ENCODE results near the gene NCSTN. TPM values are rescaled to one million over a fixed set of nuclear protein-coding genes. Genes with fewer than 3 reads are reported as not detected.

The NCSTN gene
- 10 to 100 TPM; 72.3 to 75.5 TPM for total RNA-seq

- Mint-ChIP-seq H3K27ac (peak within 1 kb of the TSS; percentile 100), H3K27me3 (no peaks in the 10 kb centered on the region), H3K9me3 (no peaks in the 10 kb centered on the region), H3K4me3 (peak within 1 kb of the TSS; percentile 100), H3K4me1 (peaks cover 66% of the 10 kb centered on the region), H3K36me3 (ENCODE audit: low read depth) (peaks cover 50% of the 10 kb centered on the region)
- ChIA-PET CTCF (interaction anchor here (0.6 to 1.2 kb wide), 3 partner anchors 20 to 276 kb away, joined by 3 to 4 read pairs (median 3); no protein-coding TSS in a partner anchor), POLR2A (no interaction called here)
- peak; percentile 94 for DNase-seq
These were observed at the start of gene NCSTN, which contains the start of gene COPA for GRCh38 chr1:160342953-160343869. NCSTN (plus strand) TSS chr1:160343383; CDS start chr1:160343397, 14 bp downstream. COPA (minus strand) TSS chr1:160343250; CDS start chr1:160343170, 80 bp downstream.

- CTCF ChIA-PET = interaction anchor here (0.8 to 1.2 kb wide), 3 partner anchors 42 to 248 kb away, joined by 3 read pairs; no protein-coding TSS in a partner anchor
- Mint-ChIP-seq H3K36me3 (ENCODE audit: low read depth) (peaks cover 78% of the 10 kb centered on the region), H3K27me3 (no peaks in the 10 kb centered on the region), H3K4me1 (no peaks in the 10 kb centered on the region), H3K9me3 (no peaks in the 10 kb centered on the region), H3K27ac (no peak overlapping the region), H3K4me3 (no peak overlapping the region)
- POLR2A ChIA-PET = no interaction called here
- no peak for DNase-seq
These were observed 47.1 kb upstream of the NCSTN start for GRCh38 chr1:160296036-160296435.

- H3K4me3 Mint-ChIP-seq = no peak overlapping the region
- CTCF ChIA-PET = interaction anchor here (2.3 kb wide), 1 partner anchor 8 kb away, joined by 7 read pairs; no protein-coding TSS in a partner anchor
- POLR2A ChIA-PET = no interaction called here
- H3K9me3 Mint-ChIP-seq = no peaks in the 10 kb centered on the region
- H3K4me1 Mint-ChIP-seq = no peaks in the 10 kb centered on the region
- H3K27ac Mint-ChIP-seq = no peak overlapping the region
- H3K36me3 Mint-ChIP-seq (ENCODE audit: low read depth) = peaks cover 58% of the 10 kb centered on the region
- no peaks in the 10 kb centered on the region for H3K27me3 Mint-ChIP-seq
- no peak for DNase-seq
These were observed 43.0 kb upstream of the NCSTN start for GRCh38 chr1:160300173-160300572.

- Mint-ChIP-seq H3K4me3 (no peak overlapping the region), H3K27me3 (no peaks in the 10 kb centered on the region), H3K9me3 (no peaks in the 10 kb centered on the region), H3K27ac (no peak overlapping the region), H3K4me1 (no peaks in the 10 kb centered on the region), H3K36me3 (ENCODE audit: low read depth) (peaks cover 55% of the 10 kb centered on the region)
- POLR2A ChIA-PET = no interaction called here
- CTCF ChIA-PET = interaction anchor here (0.8 to 1.4 kb wide), 2 partner anchors 19 to 44 kb away, joined by 3 read pairs; no protein-coding TSS in a partner anchor
- DNase-seq = no peak
These were observed 35.9 kb upstream of the NCSTN start for GRCh38 chr1:160307118-160307791.

GRCh38 chr1:160308451-160309184 is 34.6 kb upstream of the NCSTN start:
- ChIA-PET POLR2A (no interaction called here), CTCF (interaction anchor here (0.6 to 1.2 kb wide), 3 partner anchors 17 to 182 kb away, joined by 3 to 4 read pairs (median 3); no protein-coding TSS in a partner anchor)
- no peak overlapping the region for H3K4me3 Mint-ChIP-seq
- no peaks in the 10 kb centered on the region for H3K27me3 Mint-ChIP-seq
- DNase-seq = no peak
- no peaks in the 10 kb centered on the region for H3K4me1 Mint-ChIP-seq
- no peaks in the 10 kb centered on the region for H3K9me3 Mint-ChIP-seq
- peaks cover 56% of the 10 kb centered on the region for H3K36me3 Mint-ChIP-seq (ENCODE audit: low read depth)
- no peak overlapping the region for H3K27ac Mint-ChIP-seq

GRCh38 chr1:160309185-160309557 is 34.0 kb upstream of the NCSTN start:
- Mint-ChIP-seq H3K4me3 (no peak overlapping the region), H3K27me3 (no peaks in the 10 kb centered on the region), H3K9me3 (no peaks in the 10 kb centered on the region), H3K4me1 (no peaks in the 10 kb centered on the region), H3K36me3 (ENCODE audit: low read depth) (peaks cover 59% of the 10 kb centered on the region), H3K27ac (no peak overlapping the region)
- POLR2A ChIA-PET = no interaction called here
- CTCF ChIA-PET = interaction anchor here (1.2 to 1.6 kb wide), 2 partner anchors 18 to 24 kb away, joined by 3 to 4 read pairs; no protein-coding TSS in a partner anchor
- DNase-seq = no peak

- CTCF ChIA-PET = interaction anchor here (1.1 to 1.6 kb wide), 2 partner anchors 18 to 30 kb away, joined by 3 to 4 read pairs; no protein-coding TSS in a partner anchor
- no peaks in the 10 kb centered on the region for H3K9me3 Mint-ChIP-seq
- H3K27ac Mint-ChIP-seq = no peak overlapping the region
These were observed 33.6 kb upstream of the NCSTN start for GRCh38 chr1:160309571-160309970.

GRCh38 chr1:160315359-160315758 is 27.8 kb upstream of the NCSTN start:
- DNase-seq = no peak
- Mint-ChIP-seq H3K27ac (no peak overlapping the region), H3K4me1 (peaks cover 27% of the 10 kb centered on the region), H3K27me3 (no peaks in the 10 kb centered on the region), H3K9me3 (peaks cover 12% of the 10 kb centered on the region), H3K4me3 (no peak overlapping the region), H3K36me3 (ENCODE audit: low read depth) (peaks cover 78% of the 10 kb centered on the region)
- POLR2A ChIA-PET = no interaction called here
- CTCF ChIA-PET = interaction anchor here (1.5 kb wide), 1 partner anchor 30 kb away, joined by 3 read pairs; the partner anchor contains the start of gene PEX19

More at GRCh38 chr1:160309571-160309970, 33.6 kb upstream of the NCSTN start:
- DNase-seq = no peak
- POLR2A ChIA-PET = no interaction called here
- no peak overlapping the region for H3K4me3 Mint-ChIP-seq
- no peaks in the 10 kb centered on the region for H3K27me3 Mint-ChIP-seq
- H3K36me3 Mint-ChIP-seq (ENCODE audit: low read depth) = peaks cover 60% of the 10 kb centered on the region
- H3K4me1 Mint-ChIP-seq = no peaks in the 10 kb centered on the region

GRCh38 chr1:160322831-160323230 is 20.4 kb upstream of the NCSTN start:
- DNase-seq = no peak
- Mint-ChIP-seq H3K9me3 (peaks cover 2% of the 10 kb centered on the region), H3K4me1 (peaks cover 14% of the 10 kb centered on the region), H3K36me3 (ENCODE audit: low read depth) (peaks cover 63% of the 10 kb centered on the region), H3K27me3 (no peaks in the 10 kb centered on the region), H3K4me3 (no peak overlapping the region), H3K27ac (no peak overlapping the region)
- ChIA-PET CTCF (interaction anchor here (1.0 kb wide), 1 partner anchor 21 kb away, joined by 4 read pairs; no protein-coding TSS in a partner anchor), POLR2A (no interaction called here)

GRCh38 chr1:160325252-160325651 is 17.9 kb upstream of the NCSTN start:
- Mint-ChIP-seq H3K4me3 (no peak overlapping the region), H3K36me3 (ENCODE audit: low read depth) (peaks cover 61% of the 10 kb centered on the region), H3K27me3 (no peaks in the 10 kb centered on the region), H3K27ac (no peak overlapping the region), H3K4me1 (peaks cover 3% of the 10 kb centered on the region), H3K9me3 (no peaks in the 10 kb centered on the region)
- ChIA-PET CTCF (no interaction called here), POLR2A (no interaction called here)
- no peak for DNase-seq

- ChIA-PET POLR2A (no interaction called here), CTCF (interaction anchor here (0.7 to 1.5 kb wide), 3 partner anchors 11 to 35 kb away, joined by 3 read pairs; no protein-coding TSS in a partner anchor)
- Mint-ChIP-seq H3K36me3 (ENCODE audit: low read depth) (peaks cover 60% of the 10 kb centered on the region), H3K27me3 (no peaks in the 10 kb centered on the region), H3K9me3 (no peaks in the 10 kb centered on the region), H3K4me1 (no peaks in the 10 kb centered on the region), H3K27ac (no peak overlapping the region), H3K4me3 (no peak overlapping the region)
- no peak for DNase-seq
These were observed 16.8 kb upstream of the NCSTN start for GRCh38 chr1:160326418-160326817.

- H3K27me3 Mint-ChIP-seq = no peaks in the 10 kb centered on the region
- H3K4me3 Mint-ChIP-seq = no peak overlapping the region
- no peaks in the 10 kb centered on the region for H3K9me3 Mint-ChIP-seq
- H3K27ac Mint-ChIP-seq = no peak overlapping the region
- ChIA-PET CTCF (interaction anchor here (2.3 kb wide), 1 partner anchor 36 kb away, joined by 8 read pairs; no protein-coding TSS in a partner anchor), POLR2A (interaction anchor here (0.5 kb wide), 1 partner anchor 66 kb away, joined by 4 read pairs; the partner anchor contains the start of gene DCAF8)
- no peaks in the 10 kb centered on the region for H3K4me1 Mint-ChIP-seq
- H3K36me3 Mint-ChIP-seq (ENCODE audit: low read depth) = peaks cover 58% of the 10 kb centered on the region
- DNase-seq = no peak
These were observed 15.0 kb upstream of the NCSTN start for GRCh38 chr1:160328184-160328583.
